ENCODE results near the gene PNP.

The PNP gene

GRCh38 chr14:20482382-20482781, 13.2 kb downstream of the PNP start:
- TF ChIP-seq EZH2 (IDR thresholded peaks at IDR 0.05; ENCODE audit: borderline replicate concordance, low read length) = no peak
- TF ChIP-seq CTCF (IDR thresholded peaks at IDR 0.05; ENCODE audit: low read length) = no peak
- Histone ChIP-seq H3K36me3 (ENCODE audit: insufficient read depth, low read length) (peaks cover 20% of the 10 kb centered on the region), H3K9ac (ENCODE audit: low read length) (no peak overlapping the region), H3K9me2 (ENCODE audit: low read depth, low read length) (no peaks in the 10 kb centered on the region), H3K79me2 (ENCODE audit: insufficient read depth, low read length) (no peaks in the 10 kb centered on the region), H3K4me3 (ENCODE audit: low read depth, low read length, poor library complexity, severe bottlenecking) (no peak overlapping the region), H2AFZ (ENCODE audit: low read length) (no peak overlapping the region), H3K27me3 (ENCODE audit: insufficient read depth, low read length) (no peaks in the 10 kb centered on the region), H3K4me1 (ENCODE audit: insufficient read depth, low read length, severe bottlenecking) (no peaks in the 10 kb centered on the region), H3K9me3 (ENCODE audit: low read length) (no peaks in the 10 kb centered on the region), H3F3A (ENCODE audit: insufficient read depth, low read length) (no peaks in the 10 kb centered on the region), H4K20me1 (ENCODE audit: insufficient read depth, low read length) (no peaks in the 10 kb centered on the region), H3K4me2 (ENCODE audit: low read length) (no peak overlapping the region), H3K27ac (ENCODE audit: low read depth, low read length, poor library complexity, severe bottlenecking) (no peak overlapping the region)

GRCh38 chr14:20485900-20486299, 16.7 kb downstream of the PNP start:
- H3K9me2 ChIP-seq (ENCODE audit: low read depth, low read length) = no peaks in the 10 kb centered on the region
- H3K4me1 ChIP-seq (ENCODE audit: insufficient read depth, low read length, severe bottlenecking) = no peaks in the 10 kb centered on the region
- no peak for TF ChIP-seq CTCF (IDR thresholded peaks at IDR 0.05; ENCODE audit: low read length)
- TF ChIP-seq EZH2 (IDR thresholded peaks at IDR 0.05; ENCODE audit: borderline replicate concordance, low read length) = no peak
- no peak overlapping the region for H2AFZ ChIP-seq (ENCODE audit: low read length)
- H3K27ac ChIP-seq (ENCODE audit: low read depth, low read length, poor library complexity, severe bottlenecking) = no peak overlapping the region
- no peaks in the 10 kb centered on the region for H3K27me3 ChIP-seq (ENCODE audit: insufficient read depth, low read length)
- no peak overlapping the region for H3K4me2 ChIP-seq (ENCODE audit: low read length)
- no peaks in the 10 kb centered on the region for H3K79me2 ChIP-seq (ENCODE audit: insufficient read depth, low read length)
- H3K9ac ChIP-seq (ENCODE audit: low read length) = no peak overlapping the region
- H3K4me3 ChIP-seq (ENCODE audit: low read depth, low read length, poor library complexity, severe bottlenecking) = no peak overlapping the region
- H3K9me3 ChIP-seq (ENCODE audit: low read length) = no peaks in the 10 kb centered on the region
- H3K36me3 ChIP-seq (ENCODE audit: insufficient read depth, low read length) = no peaks in the 10 kb centered on the region
- H4K20me1 ChIP-seq (ENCODE audit: insufficient read depth, low read length) = no peaks in the 10 kb centered on the region
- no peaks in the 10 kb centered on the region for H3F3A ChIP-seq (ENCODE audit: insufficient read depth, low read length)

- no peaks in the 10 kb centered on the region for H3K9me2 ChIP-seq (ENCODE audit: low read depth, low read length)
- no peaks in the 10 kb centered on the region for H3K27me3 ChIP-seq (ENCODE audit: insufficient read depth, low read length)
Observed at GRCh38 chr14:20486684-20487395, 17.6 kb downstream of the PNP start.

More at GRCh38 chr14:20486684-20487395, 17.6 kb downstream of the PNP start:
- no peaks in the 10 kb centered on the region for H4K20me1 ChIP-seq (ENCODE audit: insufficient read depth, low read length)
- H3K79me2 ChIP-seq (ENCODE audit: insufficient read depth, low read length) = no peaks in the 10 kb centered on the region
- no peak overlapping the region for H3K4me3 ChIP-seq (ENCODE audit: low read depth, low read length, poor library complexity, severe bottlenecking)
- H3K36me3 ChIP-seq (ENCODE audit: insufficient read depth, low read length) = no peaks in the 10 kb centered on the region
- no peak overlapping the region for H2AFZ ChIP-seq (ENCODE audit: low read length)
- H3K9me3 ChIP-seq (ENCODE audit: low read length) = no peaks in the 10 kb centered on the region
- H3F3A ChIP-seq (ENCODE audit: insufficient read depth, low read length) = no peaks in the 10 kb centered on the region
- no peak overlapping the region for H3K9ac ChIP-seq (ENCODE audit: low read length)
- no peak overlapping the region for H3K27ac ChIP-seq (ENCODE audit: low read depth, low read length, poor library complexity, severe bottlenecking)
- no peak overlapping the region for H3K4me2 ChIP-seq (ENCODE audit: low read length)
- TF ChIP-seq CTCF (IDR thresholded peaks at IDR 0.05; ENCODE audit: low read length) (no peak), EZH2 (IDR thresholded peaks at IDR 0.05; ENCODE audit: borderline replicate concordance, low read length) (no peak)
- H3K4me1 ChIP-seq (ENCODE audit: insufficient read depth, low read length, severe bottlenecking) = no peaks in the 10 kb centered on the region

Measured in OCI-LY1 (cell line).